H9 (cell line): ENCODE measurements around the gene CDH23. TPM values are rescaled to one million over a fixed set of nuclear protein-coding genes. Genes with fewer than 3 reads are reported as not detected.
A peak's percentile ranks its signal among the peaks of the same experiment; 100 is the strongest.

Source experiments
- DNase-seq: peaks from one replicate; pipeline ENCODE4 v3.0.0-alpha.2; 2017
- H2AFZ ChIP-seq: one replicate; pipeline ENCODE4 v1.6.1; 2013; ENCODE audit warnings: mild to moderate bottlenecking, low read length, control low read depth, moderate library complexity
- H2AK5ac ChIP-seq: 2 replicates; pipeline ENCODE4 v1.6.1; 2013; ENCODE audit warnings: low read length, control low read depth, mixed read lengths; ENCODE audit not compliant: insufficient read length
- H2BK120ac ChIP-seq: one replicate; pipeline ENCODE4 v1.6.1; 2013; ENCODE audit warnings: low read depth, mild to moderate bottlenecking, low read length, control low read depth, inconsistent platforms; ENCODE audit not compliant: poor library complexity, severe bottlenecking
- H2BK12ac ChIP-seq: 2 replicates; pipeline ENCODE4 v1.6.1; 2013; ENCODE audit warnings: low read length, control low read depth, mixed read lengths, low read depth; ENCODE audit not compliant: insufficient read length
- H2BK15ac ChIP-seq: 2 replicates; pipeline ENCODE4 v1.6.1; 2013; ENCODE audit warnings: low read depth, low read length, control low read depth
- H2BK20ac ChIP-seq: one replicate; pipeline ENCODE4 v1.6.1; 2013; ENCODE audit warnings: low read depth, mild to moderate bottlenecking, low read length, control low read depth, inconsistent platforms; ENCODE audit not compliant: poor library complexity, severe bottlenecking
- H2BK5ac ChIP-seq: 2 replicates; pipeline ENCODE4 v1.6.1; 2013; ENCODE audit warnings: low read length, control low read depth, mixed read lengths; ENCODE audit not compliant: insufficient read length
- H3K14ac ChIP-seq: 2 replicates; pipeline ENCODE4 v1.6.1; 2013; ENCODE audit warnings: low read length, control low read depth; ENCODE audit not compliant: insufficient read depth
- H3K18ac ChIP-seq: 2 replicates; pipeline ENCODE4 v1.6.1; 2013; ENCODE audit warnings: low read depth, mild to moderate bottlenecking, mixed read lengths, low read length, control low read depth; ENCODE audit not compliant: insufficient read length
- H3K23ac ChIP-seq: 2 replicates; pipeline ENCODE4 v1.6.1; 2013; ENCODE audit warnings: low read length, control low read depth, mixed read lengths, low read depth; ENCODE audit not compliant: insufficient read length
- H3K23me2 ChIP-seq: 2 replicates; pipeline ENCODE4 v1.6.1; 2013; ENCODE audit warnings: low read depth, mild to moderate bottlenecking, mixed read lengths, low read length, control low read depth; ENCODE audit not compliant: insufficient read length, poor library complexity, severe bottlenecking
- H3K27ac ChIP-seq: 2 replicates; pipeline ENCODE4 v1.5.1; 2013; ENCODE audit warnings: low read length, control low read depth, mixed read lengths, low read depth; ENCODE audit not compliant: insufficient read length
- H3K27me3 ChIP-seq: 2 replicates; pipeline ENCODE4 v1.6.1; 2013; ENCODE audit warnings: low read length, control low read depth, inconsistent platforms; ENCODE audit not compliant: insufficient read depth
- H3K4ac ChIP-seq: 2 replicates; pipeline ENCODE4 v1.6.1; 2013; ENCODE audit warnings: low read depth, mild to moderate bottlenecking, control low read depth, inconsistent platforms, low read length, moderate library complexity
- H3K4me1 ChIP-seq: 2 replicates; pipeline ENCODE4 v1.6.1; 2013; ENCODE audit warnings: low read length, control low read depth, inconsistent platforms; ENCODE audit not compliant: insufficient read depth
- H3K4me2 ChIP-seq: 2 replicates; pipeline ENCODE4 v1.6.1; 2013; ENCODE audit warnings: low read length, control low read depth, mixed read lengths; ENCODE audit not compliant: insufficient read length, insufficient read depth
- H3K56ac ChIP-seq: 2 replicates; pipeline ENCODE4 v1.6.1; 2013; ENCODE audit warnings: low read depth, mild to moderate bottlenecking, mixed read lengths, low read length, control low read depth; ENCODE audit not compliant: insufficient read length
- H3K79me1 ChIP-seq: 2 replicates; pipeline ENCODE4 v1.6.1; 2013; ENCODE audit warnings: low read depth, mild to moderate bottlenecking, moderate library complexity, low read length, control low read depth, inconsistent platforms; ENCODE audit not compliant: insufficient read depth, poor library complexity, severe bottlenecking
- H3K79me2 ChIP-seq: 2 replicates; pipeline ENCODE4 v1.6.1; 2013; ENCODE audit warnings: low read length, control low read depth, inconsistent platforms; ENCODE audit not compliant: insufficient read depth
- H3K9ac ChIP-seq: 2 replicates; pipeline ENCODE4 v1.6.1; 2013; ENCODE audit warnings: low read length, control low read depth, mixed read lengths; ENCODE audit not compliant: insufficient read length; ENCODE audit errors: extremely low read depth
- H3K9me3 ChIP-seq: one replicate; pipeline ENCODE4 v1.6.1; 2013; ENCODE audit warnings: low read depth, low read length, inconsistent platforms; ENCODE audit not compliant: control insufficient read depth
- H3T11ph ChIP-seq: one replicate; pipeline ENCODE4 v1.6.1; 2013; ENCODE audit warnings: mild to moderate bottlenecking, low read length, control low read depth, inconsistent platforms
- H4K20me1 ChIP-seq: one replicate; pipeline ENCODE4 v1.6.1; 2013; ENCODE audit not compliant: control insufficient read depth, insufficient read length, insufficient read depth
- H4K5ac ChIP-seq: 2 replicates; pipeline ENCODE4 v1.6.1; 2013; ENCODE audit warnings: low read depth, mild to moderate bottlenecking, mixed read lengths, low read length, control low read depth; ENCODE audit not compliant: insufficient read length
- H4K8ac ChIP-seq: replicated peaks from 2 replicates; pipeline ENCODE4 v1.6.1; 2013; ENCODE audit warnings: low read length, control low read depth, mixed read lengths, low read depth; ENCODE audit not compliant: insufficient read length
- H4K91ac ChIP-seq: 2 replicates; pipeline ENCODE4 v1.6.1; 2013; ENCODE audit warnings: low read depth, mild to moderate bottlenecking, moderate library complexity, mixed read lengths, low read length, control low read depth; ENCODE audit not compliant: insufficient read length
- H3K27ac Mint-ChIP-seq, 3 experiments: 2 replicates in 2 of 3; 3 replicates in 1 of 3; pipeline ENCODE4 v1.8.0; 2020 to 2021; ENCODE audit warnings: mixed read lengths in 3 of 3, mild to moderate bottlenecking in 1 of 3, moderate library complexity in 1 of 3
- H3K27me3 Mint-ChIP-seq: 2 replicates; pipeline ENCODE4 v1.8.0; 2021; ENCODE audit warnings: low read depth, mild to moderate bottlenecking, moderate library complexity, mixed read lengths
- H3K36me3 Mint-ChIP-seq, 3 experiments: 2 replicates in 2 of 3; 3 replicates in 1 of 3; pipeline ENCODE4 v1.8.0; 2020 to 2021; ENCODE audit warnings: low read depth in 3 of 3, mixed read lengths in 3 of 3; ENCODE audit not compliant: insufficient read depth in 1 of 3
- H3K4me1 Mint-ChIP-seq, 2 experiments: 2 replicates each; pipeline ENCODE4 v1.8.0; 2020; ENCODE audit warnings: mixed read lengths in 2 of 2
- H3K4me3 Mint-ChIP-seq, 2 experiments: 2 replicates in 1 of 2; 3 replicates in 1 of 2; pipeline ENCODE4 v1.8.0; 2020 to 2021; ENCODE audit warnings: mild to moderate bottlenecking in 2 of 2, mixed read lengths in 2 of 2, moderate library complexity in 1 of 2
- H3K9me3 Mint-ChIP-seq, 2 experiments: 2 replicates in 1 of 2; 3 replicates in 1 of 2; pipeline ENCODE4 v1.8.0; 2020; ENCODE audit warnings: mild to moderate bottlenecking in 2 of 2, mixed read lengths in 2 of 2, moderate library complexity in 1 of 2
- WGBS: extraction: QIAGEN DNeasy Blood & Tissue Kit; methylation state at CpG from one replicate; pipeline ENCODE4 v1.1.7; 2013; ENCODE audit warnings: missing lambda C conversion rate, low lambda C conversion rate, mixed read lengths; ENCODE audit not compliant: insufficient read length; ENCODE audit errors: extremely low coverage; 5-methylcytosine and 5-hydroxymethylcytosine counted together
- total RNA-seq: library from RNA; stranded (reverse); gene quantifications from 2 replicates; pipeline ENCODE4 v1.2.1, GENCODE V29; 2021
- TF ChIP-seq, protein P1 (sequence below): fragments of 200-600 bp; sonication (generic); conservative IDR thresholded peaks from 3 replicates; pipeline ENCODE4 v1.8.0; 2021; ENCODE audit warnings: antibody characterized with exemption, mild to moderate bottlenecking

CDH23 gene
- total RNA-seq, 1 experiment from 2014 or later, result 2.1 TPM

DNA sequence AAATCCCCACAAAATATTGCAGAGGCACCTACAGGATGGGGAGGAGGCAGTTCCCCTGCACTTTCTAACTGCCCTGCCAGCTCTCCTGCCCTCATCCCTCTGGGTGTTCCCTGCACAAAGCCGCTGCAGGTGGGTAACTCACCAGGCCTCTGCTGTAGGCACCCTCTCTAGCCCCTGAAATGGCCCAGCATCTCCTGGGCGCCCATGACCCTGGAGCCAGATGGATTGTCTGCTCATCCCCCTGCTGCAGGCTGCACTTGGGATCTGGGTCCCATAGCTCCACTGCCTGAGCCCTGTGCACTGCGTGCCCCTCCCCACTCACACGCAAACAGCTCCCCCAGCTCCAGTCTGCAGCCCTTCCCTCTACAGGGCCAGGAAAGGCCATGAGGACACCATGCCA lies 192.0 kb downstream of the CDH23 start:
- H3K56ac ChIP-seq, result no peak overlapping the region
- no peak overlapping the region for H3K18ac ChIP-seq
- Mint-ChIP-seq H3K27ac (no peak overlapping the region; a peak in 1 of 7 replicates), H3K36me3 (no peaks in the 10 kb centered on the region; a peak in 1 of 7 replicates), H3K4me1 (peaks cover 12 to 17% of the 10 kb centered on the region in 2 experiments), H3K27me3 (peaks cover 10% of the 10 kb centered on the region), H3K9me3 (no peaks in the 10 kb centered on the region), H3K4me3 (no peak overlapping the region)
- TF ChIP-seq, protein P1, sequence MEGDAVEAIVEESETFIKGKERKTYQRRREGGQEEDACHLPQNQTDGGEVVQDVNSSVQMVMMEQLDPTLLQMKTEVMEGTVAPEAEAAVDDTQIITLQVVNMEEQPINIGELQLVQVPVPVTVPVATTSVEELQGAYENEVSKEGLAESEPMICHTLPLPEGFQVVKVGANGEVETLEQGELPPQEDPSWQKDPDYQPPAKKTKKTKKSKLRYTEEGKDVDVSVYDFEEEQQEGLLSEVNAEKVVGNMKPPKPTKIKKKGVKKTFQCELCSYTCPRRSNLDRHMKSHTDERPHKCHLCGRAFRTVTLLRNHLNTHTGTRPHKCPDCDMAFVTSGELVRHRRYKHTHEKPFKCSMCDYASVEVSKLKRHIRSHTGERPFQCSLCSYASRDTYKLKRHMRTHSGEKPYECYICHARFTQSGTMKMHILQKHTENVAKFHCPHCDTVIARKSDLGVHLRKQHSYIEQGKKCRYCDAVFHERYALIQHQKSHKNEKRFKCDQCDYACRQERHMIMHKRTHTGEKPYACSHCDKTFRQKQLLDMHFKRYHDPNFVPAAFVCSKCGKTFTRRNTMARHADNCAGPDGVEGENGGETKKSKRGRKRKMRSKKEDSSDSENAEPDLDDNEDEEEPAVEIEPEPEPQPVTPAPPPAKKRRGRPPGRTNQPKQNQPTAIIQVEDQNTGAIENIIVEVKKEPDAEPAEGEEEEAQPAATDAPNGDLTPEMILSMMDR, result no peak
- no peak overlapping the region for H2BK12ac ChIP-seq
- no peak overlapping the region for H3K4ac ChIP-seq
- H3K27ac ChIP-seq, result no peak overlapping the region
- H2BK120ac ChIP-seq, result no peak overlapping the region
- 0 out of 2 replicates have a peak overlapping the region, but pooled peaks have one; percentile 56 for H3K14ac ChIP-seq
- H2BK20ac ChIP-seq, result no peak overlapping the region
- H2AFZ ChIP-seq, result no peak overlapping the region
- no peak overlapping the region for H4K8ac ChIP-seq
- no peak overlapping the region for H2BK5ac ChIP-seq
- H3K79me2 ChIP-seq, result no peaks in the 10 kb centered on the region
- no peaks in the 10 kb centered on the region for H3K23me2 ChIP-seq
- H3K4me1 ChIP-seq, result no peaks in the 10 kb centered on the region
- no peaks in the 10 kb centered on the region for H4K20me1 ChIP-seq
- H3K4me2 ChIP-seq, result no peak overlapping the region
- no peak overlapping the region for H4K91ac ChIP-seq
- no peak overlapping the region for H3T11ph ChIP-seq
- no peak overlapping the region for H3K9ac ChIP-seq
- no peaks in the 10 kb centered on the region for H3K9me3 ChIP-seq
- H3K27me3 ChIP-seq, result no peaks in the 10 kb centered on the region
- DNase-seq, result no peak
- no peak overlapping the region for H2BK15ac ChIP-seq
- WGBS, result no CpG with 5 or more reads among the region's 4 CpGs
- no peak overlapping the region for H2AK5ac ChIP-seq
- H3K23ac ChIP-seq, result no peak overlapping the region
- H4K5ac ChIP-seq, result no peak overlapping the region
- no peaks in the 10 kb centered on the region for H3K79me1 ChIP-seq
